HEK293 (cell line): ENCODE results near the gene CAMK2D.

ENCODE experiments used
- CTCF ChIA-PET: fragments of 350-600 bp; formaldehyde crosslinking; extraction: SDS; loops from one replicate; lab custom pipeline; 2021; ENCODE audit warnings: antibody characterized with exemption; lab: Yijun Ruan, JAX
- POLR2A ChIA-PET: fragments of 300-600 bp; formaldehyde crosslinking; extraction: SDS; loops from one replicate; lab custom pipeline; 2020; ENCODE audit warnings: antibody characterized with exemption, inconsistent platforms; lab: Yijun Ruan, JAX
- H3K27ac ChIP-seq: fragments of 200-500 bp; sonication (Bioruptor generic); 2 replicates; pipeline ENCODE4 v1.5.1; 2014; ENCODE audit warnings: low read depth, low read length, control low read depth, inconsistent platforms; ENCODE audit errors: extremely low read depth
- H3K36me3 ChIP-seq, 2 experiments: fragments of 200-500 bp in 1 of 2; sonication (Bioruptor generic) in 1 of 2; 1 replicate in 1 of 2; 2 replicates in 1 of 2; pipeline ENCODE4 v1.5.1; 2014 to 2017; ENCODE audit warnings: inconsistent platforms in 2 of 2, low read length in 2 of 2; ENCODE audit not compliant: control insufficient read depth in 2 of 2, insufficient read depth in 1 of 2
- H3K4me1 ChIP-seq: fragments of 200-500 bp; sonication (Bioruptor generic); 2 replicates; pipeline ENCODE4 v1.5.1; 2014; ENCODE audit warnings: mild to moderate bottlenecking, low read length, inconsistent platforms; ENCODE audit not compliant: control insufficient read depth, insufficient read depth
- H3K4me3 ChIP-seq: 2 replicates; pipeline ENCODE4 v1.5.1; 2011; ENCODE audit warnings: low read depth, mild to moderate bottlenecking, control low read depth, low read length, moderate library complexity
- H3K9me3 ChIP-seq: fragments of 200-500 bp; sonication (Bioruptor generic); 2 replicates; pipeline ENCODE4 v1.5.1; 2014; ENCODE audit warnings: low read depth, low read length, inconsistent platforms; ENCODE audit not compliant: control insufficient read depth, insufficient read depth
- BCL11A ChIP-seq: fragments of 450-650 bp; formaldehyde crosslinking; IDR thresholded peaks from 2 replicates; pipeline ENCODE4 v1.5.1; 2016; ENCODE audit warnings: low read depth, missing biosample characterization, missing genetic modification characterization
- BCL11B ChIP-seq: fragments of 450-650 bp; formaldehyde crosslinking; IDR thresholded peaks from 2 replicates; pipeline ENCODE4 v1.5.1; 2016; ENCODE audit warnings: low read depth, missing biosample characterization, missing genetic modification characterization
- FEZF1 ChIP-seq: fragments of 450-650 bp; formaldehyde crosslinking; IDR thresholded peaks from 2 replicates; pipeline ENCODE4 v1.5.1; 2016; ENCODE audit warnings: missing biosample characterization, missing genetic modification characterization
- GLIS1 ChIP-seq: fragments of 450-650 bp; formaldehyde crosslinking; IDR thresholded peaks from 2 replicates; pipeline ENCODE4 v1.5.1; 2016; ENCODE audit warnings: missing biosample characterization, missing genetic modification characterization
- KLF17 ChIP-seq: fragments of 450-650 bp; formaldehyde crosslinking; IDR thresholded peaks from 2 replicates; pipeline ENCODE4 v1.5.1; 2016; ENCODE audit warnings: missing biosample characterization, missing genetic modification characterization
- KLF9 ChIP-seq: fragments of 450-650 bp; formaldehyde crosslinking; IDR thresholded peaks from 2 replicates; pipeline ENCODE4 v1.5.1; 2016; ENCODE audit warnings: missing biosample characterization, missing genetic modification characterization, low read depth
- PATZ1 ChIP-seq: fragments of 450-650 bp; formaldehyde crosslinking; IDR thresholded peaks from 2 replicates; pipeline ENCODE4 v1.5.1; 2016; ENCODE audit warnings: missing biosample characterization, missing genetic modification characterization
- SALL2 ChIP-seq: fragments of 450-650 bp; formaldehyde crosslinking; IDR thresholded peaks from 2 replicates; pipeline ENCODE4 v1.5.0; 2017; ENCODE audit warnings: missing biosample characterization, mild to moderate bottlenecking, missing genetic modification characterization, borderline replicate concordance
- TRIM28 ChIP-seq: IDR thresholded peaks from 2 replicates; pipeline ENCODE4 v1.6.1; 2011; ENCODE audit warnings: low read length, control low read depth, borderline replicate concordance
- ZBTB17 ChIP-seq: fragments of 450-650 bp; formaldehyde crosslinking; IDR thresholded peaks from 2 replicates; pipeline ENCODE4 v1.5.1; 2016; ENCODE audit warnings: missing biosample characterization, missing genetic modification characterization
- ZBTB21 ChIP-seq: fragments of 450-650 bp; formaldehyde crosslinking; IDR thresholded peaks from 2 replicates; pipeline ENCODE4 v1.5.1; 2017; ENCODE audit warnings: missing biosample characterization, missing genetic modification characterization
- ZFHX2 ChIP-seq: fragments of 450-650 bp; formaldehyde crosslinking; conservative IDR thresholded peaks from 2 replicates; pipeline ENCODE4 v1.5.1; 2016; ENCODE audit warnings: missing biosample characterization, missing genetic modification characterization
- ZFP3 ChIP-seq: fragments of 450-650 bp; formaldehyde crosslinking; IDR thresholded peaks from 2 replicates; pipeline ENCODE4 v1.5.1; 2016; ENCODE audit warnings: low read depth, missing biosample characterization, missing genetic modification characterization
- ZNF133 ChIP-seq: fragments of 450-650 bp; formaldehyde crosslinking; IDR thresholded peaks from 2 replicates; pipeline ENCODE4 v1.5.1; 2016; ENCODE audit warnings: missing biosample characterization, missing genetic modification characterization
- ZNF138 ChIP-seq: fragments of 450-650 bp; formaldehyde crosslinking; IDR thresholded peaks from 2 replicates; pipeline ENCODE4 v1.5.1; 2016; ENCODE audit warnings: missing biosample characterization, missing genetic modification characterization, borderline replicate concordance
- ZNF202 ChIP-seq: fragments of 450-650 bp; formaldehyde crosslinking; IDR thresholded peaks from 2 replicates; pipeline ENCODE4 v1.5.1; 2016; ENCODE audit warnings: missing biosample characterization, missing genetic modification characterization, borderline replicate concordance
- ZNF211 ChIP-seq: fragments of 450-650 bp; formaldehyde crosslinking; IDR thresholded peaks from 2 replicates; pipeline ENCODE4 v1.5.1; 2016; ENCODE audit warnings: low read depth, missing biosample characterization, missing genetic modification characterization
- ZNF248 ChIP-seq: fragments of 450-650 bp; formaldehyde crosslinking; IDR thresholded peaks from 2 replicates; pipeline ENCODE4 v1.5.1; 2017; ENCODE audit warnings: missing biosample characterization, missing genetic modification characterization
- ZNF266 ChIP-seq: fragments of 450-650 bp; formaldehyde crosslinking; IDR thresholded peaks from 2 replicates; pipeline ENCODE4 v1.5.1; 2016; ENCODE audit warnings: missing biosample characterization, missing genetic modification characterization, low read depth
- ZNF302 ChIP-seq: fragments of 450-650 bp; formaldehyde crosslinking; IDR thresholded peaks from 2 replicates; pipeline ENCODE4 v1.5.1; 2016; ENCODE audit warnings: missing biosample characterization, missing genetic modification characterization, low read depth
- ZNF37A ChIP-seq: fragments of 450-650 bp; IDR thresholded peaks from 2 replicates; pipeline ENCODE4 v1.5.1; 2018; ENCODE audit warnings: missing biosample characterization, missing genetic modification characterization
- ZNF394 ChIP-seq: fragments of 450-650 bp; formaldehyde crosslinking; IDR thresholded peaks from 2 replicates; pipeline ENCODE4 v1.5.1; 2016; ENCODE audit warnings: missing biosample characterization, missing genetic modification characterization, mild to moderate bottlenecking, moderate library complexity, borderline replicate concordance
- ZNF433 ChIP-seq: fragments of 450-650 bp; formaldehyde crosslinking; IDR thresholded peaks from 2 replicates; pipeline ENCODE4 v1.5.1; 2016; ENCODE audit warnings: missing biosample characterization, missing genetic modification characterization, low read depth
- ZNF501 ChIP-seq: fragments of 450-650 bp; formaldehyde crosslinking; IDR thresholded peaks from 2 replicates; pipeline ENCODE4 v1.5.1; 2016; ENCODE audit warnings: missing biosample characterization, missing genetic modification characterization
- ZNF513 ChIP-seq: fragments of 450-650 bp; IDR thresholded peaks from 2 replicates; pipeline ENCODE4 v1.5.1; 2018; ENCODE audit warnings: missing biosample characterization, missing genetic modification characterization
- ZNF514 ChIP-seq: fragments of 450-650 bp; formaldehyde crosslinking; IDR thresholded peaks from 2 replicates; pipeline ENCODE4 v1.5.1; 2016; ENCODE audit warnings: missing biosample characterization, missing genetic modification characterization
- ZSCAN18 ChIP-seq: fragments of 450-650 bp; formaldehyde crosslinking; IDR thresholded peaks from 2 replicates; pipeline ENCODE4 v1.5.1; 2016; ENCODE audit warnings: missing biosample characterization, missing genetic modification characterization
- ZSCAN23 ChIP-seq: fragments of 450-650 bp; formaldehyde crosslinking; IDR thresholded peaks from 2 replicates; pipeline ENCODE4 v1.5.1; 2016; ENCODE audit warnings: missing biosample characterization, missing genetic modification characterization
- ZSCAN5A ChIP-seq: fragments of 450-650 bp; formaldehyde crosslinking; IDR thresholded peaks from 2 replicates; pipeline ENCODE4 v1.5.1; 2016; ENCODE audit warnings: missing biosample characterization, missing genetic modification characterization

CAMK2D gene

GRCh38 chr4:113695328-113696169, 66.0 kb downstream of the CAMK2D start:
- peaks cover 20% of the 10 kb centered on the region for H3K4me1 ChIP-seq
- ChIA-PET POLR2A (interaction anchor here (1.1 kb wide), 1 partner anchor 12 kb away, joined by 3 read pairs; no protein-coding TSS in a partner anchor), CTCF (interaction anchor here (0.7 kb wide), 1 partner anchor 28 kb away, joined by 4 read pairs; no protein-coding TSS in a partner anchor)
- no peaks in the 10 kb centered on the region for H3K9me3 ChIP-seq
- H3K4me3 ChIP-seq: no peak overlapping the region
- H3K36me3 ChIP-seq: no peaks in the 10 kb centered on the region
- no peak overlapping the region; the same call in 1 of the 2 replicates for H3K27ac ChIP-seq
- TF ChIP-seq FEZF1 (tag by site-specific recombination) (peak; percentile 96), ZFP3 (no peak), TRIM28 (peak; percentile 45; the same call in 1 of the 2 replicates), ZBTB21 (tag by site-specific recombination) (no peak), ZNF211 (tag by site-specific recombination) (no peak), ZNF513 (no peak), ZNF138 (tag by site-specific recombination) (no peak), KLF9 (tag by site-specific recombination) (no peak), ZNF202 (tag by site-specific recombination) (no peak), ZFHX2 (tag by site-specific recombination) (peak; percentile 27; the same call in 1 of the 2 replicates), ZNF248 (no peak), ZNF394 (tag by site-specific recombination) (no peak), ZBTB17 (tag by site-specific recombination) (no peak), ZNF37A (no peak), BCL11A (tag by site-specific recombination) (no peak), ZNF133 (tag by site-specific recombination) (no peak), ZNF433 (tag by site-specific recombination) (no peak), BCL11B (no peak), ZSCAN18 (no peak), GLIS1 (tag by site-specific recombination) (peak; percentile 65), PATZ1 (0 out of 2 replicates have a peak, but pooled peaks have one; percentile 21), ZSCAN5A (no peak), ZSCAN23 (no peak), ZNF266 (no peak), SALL2 (tag by site-specific recombination) (no peak), ZNF514 (tag by site-specific recombination) (no peak), ZNF302 (no peak), ZNF501 (tag by site-specific recombination) (no peak), KLF17 (tag by site-specific recombination) (no peak)
